HG02884 (cell line): ENCODE data around the gene MSI2.

Source experiments
- ATAC-seq: cut with Tn5 transposase; IDR thresholded peaks from one replicate; pipeline ENCODE4 v1.9.1; 2021; ENCODE audit warnings: mild to moderate bottlenecking, moderate library complexity; ENCODE audit not compliant: unreplicated experiment

The MSI2 gene

DNA sequence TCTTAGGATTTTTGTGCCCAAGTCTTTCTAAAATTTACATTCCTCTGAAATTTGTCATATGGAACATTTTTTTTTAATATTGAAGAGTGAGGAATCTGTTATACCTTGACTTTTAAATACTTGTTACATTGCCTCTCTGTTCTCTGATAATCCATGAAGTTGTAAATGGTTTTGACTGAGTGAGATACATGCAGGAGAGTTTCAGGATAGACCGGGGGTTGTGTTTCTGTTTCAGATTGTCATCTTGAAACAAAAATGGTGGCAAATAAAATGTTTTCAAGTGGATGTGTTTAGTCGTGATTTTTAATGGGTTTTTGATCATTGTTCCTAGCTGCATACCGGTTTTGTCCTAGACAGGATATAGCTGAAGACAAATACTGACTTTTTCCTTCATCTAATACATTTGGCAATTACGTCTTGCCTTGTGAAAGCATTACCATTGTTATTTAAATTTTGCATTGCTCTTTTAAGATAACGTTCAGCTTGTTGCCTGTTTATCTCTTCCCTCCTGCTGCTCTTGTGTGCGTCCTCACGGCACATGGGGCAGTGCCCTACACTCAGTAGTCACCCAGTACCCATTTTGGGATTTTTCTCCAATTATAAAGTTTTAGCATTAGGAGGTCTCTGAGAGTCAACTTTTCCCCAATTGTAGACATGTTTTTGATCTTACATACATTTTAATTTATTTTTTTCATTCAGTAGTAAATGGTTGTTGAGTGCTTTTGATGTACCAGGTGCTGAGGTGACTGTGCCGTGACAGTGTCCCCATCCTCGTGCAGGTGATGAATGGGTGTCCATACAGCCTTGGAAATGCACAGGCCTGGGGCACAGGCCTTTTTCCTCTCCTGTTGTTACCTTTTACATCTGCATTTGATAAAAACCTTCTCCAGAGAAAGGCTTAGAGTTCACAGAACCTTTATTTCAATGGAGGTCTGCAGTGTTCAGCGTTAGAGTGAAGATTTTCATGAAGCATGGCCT, 169.9 kb downstream of the MSI2 start:
- ATAC-seq = no peak

DNA sequence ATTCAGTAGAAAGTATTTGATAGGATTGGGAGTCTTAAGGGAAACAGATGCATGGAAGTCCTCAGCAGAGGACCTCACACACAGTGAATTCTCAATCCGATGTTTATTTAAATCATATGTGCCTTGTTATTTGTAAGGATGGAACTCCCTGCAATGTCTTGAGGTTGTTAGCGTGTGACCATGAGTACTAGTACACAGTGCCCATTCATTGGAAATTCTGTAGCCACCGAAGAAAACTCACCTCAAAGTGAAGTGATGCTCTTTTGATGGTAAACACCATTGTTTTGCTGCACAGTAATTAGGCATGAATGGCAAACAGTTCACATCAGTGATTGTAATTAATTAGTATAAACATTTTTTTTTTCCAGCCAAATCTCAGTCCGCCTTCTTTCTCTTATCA, 173.6 kb downstream of the MSI2 start:
- no peak for ATAC-seq

DNA sequence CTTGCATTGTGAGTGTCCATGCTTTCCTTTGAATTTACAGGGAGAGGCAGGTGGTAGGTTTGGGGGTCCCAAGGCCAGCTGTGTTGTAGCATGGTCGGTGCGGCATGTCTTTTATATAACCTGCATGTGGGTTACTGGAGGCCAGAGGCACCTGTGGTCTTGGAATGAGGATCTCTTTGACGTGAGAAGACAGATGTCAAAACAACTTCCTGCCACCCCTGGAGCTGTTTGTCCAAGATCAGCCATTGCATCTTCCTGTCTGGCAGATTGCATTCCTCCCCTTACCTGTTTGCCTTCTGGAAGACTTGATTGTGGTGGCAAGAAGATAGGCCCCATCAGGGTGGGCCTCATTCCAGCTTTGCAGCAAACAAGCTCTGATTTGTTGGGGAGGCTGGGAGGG, 175.1 kb downstream of the MSI2 start:
- no peak for ATAC-seq

DNA sequence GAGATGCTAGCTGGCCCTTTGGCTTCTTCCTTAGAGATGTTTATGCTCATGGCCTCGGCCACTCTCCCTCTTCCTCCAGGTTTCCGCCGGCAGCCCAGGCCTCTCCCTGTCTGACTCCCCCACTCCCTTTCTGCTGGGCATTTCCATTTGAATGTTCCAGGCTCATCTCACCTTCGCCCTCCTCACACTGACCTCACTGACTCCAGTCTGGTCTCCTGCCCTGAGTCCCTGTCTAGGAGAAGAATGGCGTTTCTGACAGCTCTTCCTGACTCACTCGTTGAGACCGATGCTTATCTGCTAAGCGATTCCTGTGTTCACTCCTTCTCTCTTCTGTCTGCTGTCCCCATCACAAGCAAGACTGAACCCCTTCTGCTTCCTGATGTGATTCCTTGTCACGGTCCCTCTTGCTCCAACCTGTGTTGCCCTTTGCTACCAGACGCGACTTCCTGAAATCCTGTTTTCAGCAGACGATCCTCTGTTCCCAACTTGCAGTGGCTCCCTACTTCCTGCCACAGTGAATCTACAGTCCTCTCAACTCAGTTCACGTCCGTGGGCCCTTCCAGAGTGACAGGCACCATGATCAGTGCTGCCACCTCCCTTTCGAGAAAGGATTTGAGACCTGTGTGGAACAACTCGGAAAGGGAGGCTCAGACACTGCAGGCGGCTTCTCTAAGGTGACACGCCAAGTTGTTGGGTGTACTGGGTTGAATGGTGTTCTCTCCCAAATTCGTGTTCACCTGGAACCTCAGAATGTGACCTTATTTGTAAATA, 176.4 kb downstream of the MSI2 start:
- ATAC-seq = no peak

DNA sequence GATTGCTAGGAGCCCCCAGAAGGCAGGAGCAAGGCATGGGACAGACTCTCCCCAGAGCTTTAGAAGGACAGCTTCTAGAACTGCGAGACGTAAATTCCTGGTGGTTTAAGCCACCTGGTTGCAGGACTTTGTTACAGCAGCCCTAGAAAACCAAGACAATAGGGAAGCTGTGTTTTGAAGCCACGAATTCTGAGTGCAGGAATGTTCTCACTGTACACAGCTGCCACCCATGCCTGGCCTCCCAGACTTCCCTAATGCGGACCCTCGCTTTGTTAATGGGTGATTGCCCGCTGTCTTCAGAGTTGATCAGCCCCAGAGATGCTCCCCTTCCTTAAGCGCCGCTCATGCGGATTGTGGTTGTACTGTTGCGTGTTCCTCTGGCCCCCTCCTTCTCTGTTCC, 177.1 kb downstream of the MSI2 start:
- ATAC-seq = no peak

DNA sequence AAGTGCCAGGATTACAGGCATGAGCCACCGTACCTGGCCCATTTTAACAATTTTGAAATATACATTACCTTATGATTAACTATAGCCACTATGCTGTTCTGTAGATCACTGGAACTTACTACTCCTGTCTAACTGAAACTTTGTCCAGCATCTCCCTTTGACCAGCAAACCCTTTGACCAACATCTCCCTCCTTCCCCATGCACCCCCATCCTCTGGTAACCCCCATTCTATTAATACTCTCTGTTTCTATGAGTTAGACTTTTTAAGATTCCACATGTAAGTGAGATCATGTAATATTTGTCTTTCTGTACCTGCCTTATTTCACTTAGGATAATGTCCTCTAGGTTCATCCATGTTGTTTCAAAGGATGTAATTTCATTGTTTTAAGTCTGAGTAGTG, 178.0 kb downstream of the MSI2 start:
- no peak for ATAC-seq

DNA sequence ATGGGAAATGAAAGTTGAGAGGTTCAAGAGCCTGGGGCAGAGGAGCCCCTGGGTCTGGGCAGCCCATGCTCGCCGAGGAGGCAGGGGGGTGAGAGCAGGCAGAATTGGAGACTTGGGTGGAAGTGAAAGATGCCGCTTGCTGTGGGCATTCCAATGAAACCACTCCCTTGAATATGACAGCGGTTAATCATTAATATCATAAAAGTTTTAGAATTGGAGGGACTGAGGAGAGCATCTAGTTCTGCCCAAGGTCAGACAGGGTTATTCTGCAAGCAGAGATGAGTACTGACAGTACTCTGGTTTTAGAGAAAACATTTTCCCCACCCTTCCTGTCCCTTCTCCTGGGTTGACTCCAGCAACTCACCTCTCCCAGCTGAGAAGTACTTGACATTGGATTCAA, 180.2 kb downstream of the MSI2 start:
- ATAC-seq = no peak

DNA sequence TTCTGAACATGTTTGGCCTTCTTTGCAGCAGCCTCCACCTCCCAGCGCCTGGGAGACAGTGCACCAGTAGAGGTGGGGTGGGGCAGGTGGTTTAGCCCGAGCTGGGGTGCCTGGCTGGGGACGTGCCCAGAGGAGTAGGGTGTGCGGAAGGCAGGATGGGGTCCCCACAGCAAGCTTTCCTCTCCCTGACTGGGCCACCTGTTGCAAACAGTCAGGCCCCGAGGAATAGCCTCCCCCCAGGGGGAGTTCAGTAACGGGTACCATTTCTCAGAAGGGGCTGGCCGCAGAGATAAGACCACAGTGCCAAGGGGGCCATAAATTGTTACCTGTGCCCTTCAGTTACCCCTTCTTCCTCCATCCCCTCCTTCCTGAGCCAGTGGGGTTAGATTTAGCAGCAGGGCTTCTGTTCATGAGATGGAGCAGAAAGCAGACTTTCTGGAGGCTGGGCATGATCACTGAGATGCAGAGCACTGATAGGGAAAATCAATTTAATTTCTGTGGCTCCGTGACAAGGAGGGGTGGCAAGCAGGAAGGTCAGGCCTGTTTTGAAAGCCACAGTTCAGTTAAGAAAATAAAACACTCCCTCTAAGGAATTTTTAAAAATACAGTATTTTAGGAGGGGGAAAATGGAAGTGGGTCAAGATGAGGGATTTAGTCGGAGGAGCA, 181.9 kb downstream of the MSI2 start:
- no peak for ATAC-seq

DNA sequence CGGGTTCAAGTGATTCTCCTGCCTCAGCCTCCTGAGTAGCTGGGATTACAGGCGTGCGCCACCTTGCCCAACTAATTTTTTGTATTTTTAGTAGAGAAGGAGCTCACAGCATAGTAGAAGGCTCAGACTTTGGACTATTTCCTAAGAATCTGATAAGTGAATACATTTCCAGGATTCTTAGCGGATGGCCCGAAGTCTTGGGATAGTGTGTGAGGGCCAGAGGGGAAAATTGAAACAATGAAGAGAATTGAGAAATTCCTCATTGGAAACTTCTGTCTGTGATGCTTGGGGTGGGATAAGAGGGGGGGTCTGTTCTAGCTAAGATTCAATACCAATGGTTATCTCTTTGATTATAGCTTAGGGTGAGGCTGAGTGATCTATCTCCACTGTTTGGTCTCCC, 183.3 kb downstream of the MSI2 start:
- no peak for ATAC-seq

DNA sequence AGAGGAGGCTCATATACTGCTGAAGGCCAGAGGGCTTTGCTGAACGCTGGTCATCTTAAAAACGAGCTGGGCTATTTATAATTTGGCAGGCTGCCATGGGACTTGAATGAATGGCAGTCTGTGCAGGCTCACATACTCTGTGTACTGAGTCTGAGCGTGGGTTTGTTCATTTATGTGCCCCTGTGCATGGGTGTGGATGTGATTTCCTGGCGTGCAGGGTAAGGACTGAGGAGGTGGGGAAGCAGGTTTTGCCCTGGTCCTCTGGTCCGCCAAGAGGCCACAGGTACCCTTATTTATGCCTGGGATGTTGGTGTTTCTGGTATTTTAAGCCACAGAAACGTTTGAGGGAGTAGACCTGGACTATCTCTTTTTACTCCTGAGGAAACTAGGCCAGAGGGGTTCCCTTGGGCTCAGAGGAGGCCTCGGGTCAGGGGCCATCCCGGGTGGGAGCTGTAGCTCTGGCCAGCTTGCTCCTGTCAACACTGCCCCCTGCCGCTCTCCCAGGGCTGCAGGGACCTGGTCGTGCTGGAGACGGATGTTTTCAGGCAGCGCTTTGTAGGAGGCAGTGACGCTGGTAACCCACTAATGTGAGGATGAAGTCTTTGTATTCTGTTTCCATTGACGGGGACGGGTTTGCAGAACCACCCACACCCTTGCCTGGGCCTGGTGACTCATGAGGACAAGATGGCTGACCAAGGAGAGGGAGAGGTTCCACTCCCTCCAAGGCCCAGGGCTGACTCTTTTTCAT, 184.4 kb downstream of the MSI2 start:
- ATAC-seq = peak; percentile 64

DNA sequence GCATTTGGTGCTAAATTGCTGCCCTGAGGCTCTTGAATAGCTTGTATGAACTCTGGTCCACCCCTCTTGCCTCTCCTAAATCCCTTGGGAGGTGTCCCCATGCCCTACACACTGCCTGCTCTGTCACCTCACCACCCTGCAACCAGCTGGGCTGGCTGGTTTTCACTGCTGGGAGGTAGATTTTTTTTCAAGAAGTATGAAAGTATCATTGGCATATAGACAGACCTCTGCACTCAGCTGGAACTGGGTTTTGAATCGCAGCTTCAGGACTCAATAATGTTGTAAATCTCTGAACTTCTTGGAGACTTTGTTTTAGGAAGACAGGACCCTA, 184.9 kb downstream of the MSI2 start:
- peak; percentile 36 for ATAC-seq

DNA sequence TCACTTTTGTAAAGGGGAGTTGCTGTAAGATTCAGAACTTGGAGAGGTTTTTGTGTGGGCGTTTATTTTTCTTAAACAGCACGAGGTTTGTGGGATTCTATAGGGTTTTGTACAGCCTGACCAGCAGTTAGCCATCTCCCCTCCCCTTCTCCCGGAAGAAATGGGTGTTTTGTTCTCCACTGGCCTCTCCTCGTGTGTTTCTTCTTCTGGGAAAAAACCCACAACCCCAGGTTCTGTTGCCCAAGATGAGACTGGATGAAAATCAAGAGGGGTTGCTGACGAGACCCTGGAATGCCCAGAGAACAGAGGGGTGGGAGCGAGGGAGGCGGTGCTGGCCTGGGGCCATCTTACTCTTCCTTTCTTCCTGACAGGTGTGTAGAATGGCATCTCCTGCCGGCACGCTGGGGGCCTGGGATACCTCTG, 186.1 kb downstream of the MSI2 start:
- ATAC-seq = no peak

DNA sequence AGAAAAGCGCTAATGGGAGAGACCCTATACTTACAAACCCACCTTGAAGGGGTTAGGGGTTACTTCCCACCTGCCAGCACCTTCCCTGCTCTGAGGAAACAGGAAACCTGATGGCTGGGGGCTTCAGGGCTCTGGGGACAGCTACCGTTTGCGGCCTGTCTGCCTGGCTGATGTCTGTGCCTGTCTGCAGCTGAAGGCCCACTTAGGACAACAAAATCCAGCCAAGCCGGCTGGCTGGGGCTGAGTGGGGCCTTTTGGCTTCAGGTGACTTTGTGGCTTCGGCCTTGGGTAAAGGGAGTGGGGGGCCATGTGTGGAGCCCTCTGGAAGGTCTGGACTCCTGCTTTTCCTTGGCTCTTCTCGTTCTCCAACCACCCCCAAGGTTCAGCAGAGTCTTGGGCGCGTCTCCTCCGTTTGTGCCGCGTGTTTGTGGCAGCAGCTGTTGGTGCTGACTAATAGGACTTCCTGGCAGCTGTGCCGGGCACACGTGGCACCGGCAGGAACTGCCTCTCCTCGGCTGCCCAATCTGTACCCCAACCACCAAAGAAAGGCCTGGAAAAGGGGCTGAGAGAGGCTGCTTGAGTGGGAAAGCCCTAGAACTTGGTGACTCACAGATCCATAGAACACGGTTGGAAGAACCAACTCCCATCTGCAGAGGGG, 186.7 kb downstream of the MSI2 start:
- no peak for ATAC-seq

DNA sequence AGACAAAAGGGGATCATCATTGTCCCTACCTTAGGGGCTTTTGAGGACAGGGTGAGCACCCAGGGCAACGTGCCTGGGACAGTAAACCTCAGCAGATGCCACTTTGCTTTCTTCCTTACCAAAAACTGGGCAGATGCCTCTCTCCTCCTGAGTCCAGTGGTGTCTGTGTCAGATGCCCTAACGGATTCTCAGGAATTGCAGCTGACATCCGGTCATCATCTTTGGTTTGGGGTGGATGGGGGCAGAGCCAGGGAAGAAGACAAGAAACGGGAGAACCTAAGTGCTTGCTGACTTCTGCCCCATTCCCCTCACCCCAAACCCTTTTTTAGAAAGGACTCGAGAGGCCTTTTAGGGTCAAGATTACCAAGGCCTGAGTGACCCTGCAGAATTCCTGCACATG, 187.5 kb downstream of the MSI2 start:
- no peak for ATAC-seq

DNA sequence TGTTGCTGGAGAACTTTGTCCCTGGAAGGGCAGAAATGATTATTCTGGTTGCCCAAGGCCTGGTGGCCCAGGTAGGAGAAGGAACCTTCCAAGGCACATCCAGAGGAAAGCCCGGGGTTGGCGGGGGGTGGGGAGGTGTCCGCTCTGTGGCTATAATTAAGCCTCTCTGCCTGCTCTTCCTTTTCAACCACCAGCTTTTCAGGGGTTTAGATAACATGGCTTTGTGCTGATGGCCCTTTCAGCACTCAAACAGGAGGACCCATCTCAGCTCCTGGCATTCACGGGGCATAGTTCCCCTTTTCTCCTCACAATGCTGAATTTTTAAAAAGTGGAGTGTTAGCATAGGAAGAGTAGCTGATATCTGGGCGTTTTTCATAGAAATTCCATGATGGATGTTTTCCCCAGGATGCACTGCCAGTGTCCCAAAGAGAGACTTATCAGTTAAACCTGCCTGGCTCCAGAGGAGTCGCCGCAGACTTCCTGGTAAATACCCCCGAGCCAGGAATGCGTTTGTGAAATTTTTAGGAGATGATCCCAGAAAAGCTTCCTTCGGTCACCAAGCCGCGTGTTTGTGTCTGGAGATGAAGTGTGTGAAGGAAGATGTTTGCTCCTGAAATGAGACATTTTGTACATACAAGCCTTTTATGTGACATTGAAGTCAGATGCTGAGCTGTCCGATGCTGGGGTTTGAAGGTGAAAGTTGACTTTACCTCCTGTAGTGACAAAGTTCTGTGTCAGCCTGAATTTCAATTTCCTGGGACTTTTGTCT, 188.5 kb downstream of the MSI2 start:
- ATAC-seq = no peak

DNA sequence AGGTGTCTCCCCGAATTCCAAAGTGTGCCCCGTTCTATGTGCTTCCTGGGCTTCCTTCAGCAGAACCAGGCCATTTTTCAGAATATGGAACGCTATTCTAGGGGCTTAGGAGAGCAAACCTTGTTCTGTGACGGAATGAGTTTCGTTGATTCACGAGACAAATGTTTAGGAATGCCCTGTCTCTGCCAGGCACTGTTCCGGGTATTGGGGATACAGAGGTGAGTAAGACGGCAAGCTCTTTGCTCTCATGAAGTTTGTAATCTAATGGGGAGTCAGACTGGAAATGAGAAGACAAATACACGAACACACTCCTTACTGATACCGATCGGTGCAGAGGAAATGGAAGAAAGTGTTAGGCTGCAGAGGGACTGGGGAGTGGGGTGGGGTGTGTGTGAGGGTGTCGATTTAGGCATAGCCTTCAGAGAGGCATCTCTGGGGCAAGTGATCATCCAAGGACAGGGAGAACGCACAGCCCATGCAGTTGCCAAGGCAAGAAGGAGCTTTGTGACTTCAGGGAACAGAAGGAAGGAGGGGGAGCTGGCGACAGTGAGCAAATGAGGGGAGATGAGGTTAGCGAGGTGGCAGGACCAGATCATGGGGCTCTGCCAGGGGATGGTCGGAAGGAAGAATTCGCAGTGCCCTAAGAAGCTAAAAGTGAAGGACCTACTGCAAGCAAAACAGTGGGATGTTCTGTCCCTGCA, 189.6 kb downstream of the MSI2 start:
- ATAC-seq = no peak

DNA sequence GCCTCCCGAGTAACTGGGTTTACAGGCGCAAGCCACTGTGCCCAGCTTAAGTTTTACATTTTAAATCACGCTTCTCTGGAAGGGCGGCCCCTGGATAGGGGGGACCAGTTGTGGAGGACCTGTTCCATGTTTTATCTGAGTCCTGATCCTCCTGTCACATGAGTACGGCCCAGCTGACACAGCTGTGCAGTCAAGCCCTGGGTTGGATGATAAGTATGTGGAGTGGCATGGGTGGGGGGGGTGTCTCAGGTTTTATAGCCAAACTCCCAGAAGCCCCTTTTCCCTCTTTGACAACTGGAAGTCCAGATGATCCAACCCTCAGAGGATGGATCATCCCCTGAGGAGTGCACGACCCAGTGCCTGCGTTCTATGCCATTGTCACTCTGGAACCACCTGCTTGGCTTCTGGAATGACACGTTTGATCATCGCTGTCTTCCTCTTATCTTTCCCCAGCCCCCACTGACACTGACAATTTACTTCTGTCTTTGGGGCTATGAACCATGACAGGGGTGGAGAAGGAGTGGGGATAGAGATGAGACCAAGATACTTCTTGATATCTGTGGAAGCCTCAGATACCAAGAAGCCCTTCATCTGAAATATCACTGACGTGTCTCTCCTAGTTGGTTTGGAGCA, 191.2 kb downstream of the MSI2 start:
- ATAC-seq = no peak

DNA sequence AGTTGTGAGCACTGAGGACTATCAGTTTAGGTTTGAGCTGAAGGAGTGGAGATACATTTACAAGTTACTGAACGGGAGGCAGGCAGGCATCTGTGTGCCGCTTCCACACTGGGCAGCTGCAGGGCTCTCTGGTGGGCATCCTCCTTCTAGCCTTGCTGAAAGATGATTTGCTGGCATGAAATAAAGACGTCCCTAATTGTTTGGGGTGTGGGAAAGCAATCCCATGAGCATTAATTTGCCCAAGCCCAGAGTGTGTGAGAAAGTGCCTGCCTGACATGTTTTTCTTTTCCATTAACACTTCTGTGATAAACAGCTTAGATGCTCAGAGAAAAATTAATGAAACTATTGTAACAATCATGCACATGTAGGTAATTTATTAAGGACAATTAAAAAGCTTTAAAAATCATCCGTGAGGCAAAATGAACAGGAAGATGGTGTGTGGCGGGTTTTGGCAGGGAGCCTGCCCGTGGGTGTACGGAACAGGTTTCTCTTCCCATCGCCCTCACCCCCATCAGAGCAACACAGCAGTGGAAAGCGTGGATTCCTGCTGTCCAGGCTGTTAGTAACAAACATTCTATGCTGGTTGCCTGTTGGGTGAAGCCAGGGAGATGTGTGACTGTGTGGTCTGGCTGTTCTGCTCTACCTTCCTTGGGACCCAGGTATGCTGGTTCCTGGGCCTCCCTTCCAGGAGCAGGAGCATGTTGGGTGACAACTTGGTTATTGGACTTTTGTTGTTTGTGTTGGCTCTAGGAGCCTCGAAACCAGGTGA, 191.9 kb downstream of the MSI2 start:
- no peak for ATAC-seq
